ENCODE data around the gene MSX2. TPM values are rescaled to one million over a fixed set of nuclear protein-coding genes. Genes with fewer than 3 reads are reported as not detected.

Gene MSX2
- total RNA-seq, 1 experiment from 2014 or later = 64.4 TPM

DNA sequence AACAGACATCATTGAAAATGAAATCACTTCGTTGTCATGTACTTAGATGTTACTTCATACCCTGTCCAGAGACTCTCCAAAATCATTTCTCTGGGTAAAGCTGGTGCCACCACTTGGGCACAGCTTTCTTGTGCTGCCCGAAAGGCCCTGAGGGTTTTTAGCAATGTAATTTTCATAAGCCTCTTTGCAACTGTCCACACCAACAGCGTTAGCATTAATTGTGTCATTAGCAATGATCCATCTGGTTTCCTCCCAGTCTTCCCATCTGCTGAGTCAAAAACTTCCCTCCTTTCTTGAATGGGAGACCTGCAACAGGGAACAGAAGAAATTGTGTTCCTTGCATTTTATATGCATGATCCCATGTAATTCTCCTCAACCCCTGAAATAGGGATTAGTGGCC is 8.6 kb upstream of the MSX2 start:
- Mint-ChIP-seq H3K4me3 (ENCODE audit: unreplicated experiment) (no peak overlapping the region), H3K9me3 (ENCODE audit: unreplicated experiment) (no peaks in the 10 kb centered on the region), H3K36me3 (ENCODE audit: insufficient read depth, unreplicated experiment) (peaks cover 5% of the 10 kb centered on the region), H3K27me3 (ENCODE audit: insufficient read depth, unreplicated experiment) (no peaks in the 10 kb centered on the region), H3K4me1 (ENCODE audit: low read depth, unreplicated experiment) (peaks cover 39% of the 10 kb centered on the region), H3K27ac (ENCODE audit: unreplicated experiment) (no peak overlapping the region)
- DNase-seq = no peak
- intact Hi-C loops (cut with micrococcal nuclease; ENCODE audit: unreplicated experiment) = no loop called here
- no peak overlapping the region for H3K4me3 ChIP-seq (ENCODE audit: low read depth, low read length)
- H3K9me3 ChIP-seq = no peaks in the 10 kb centered on the region
- H3K36me3 ChIP-seq (ENCODE audit: control insufficient read depth, insufficient read depth, low read length) = no peaks in the 10 kb centered on the region
- ChIA-PET CTCF (no interaction called here), POLR2A (no interaction called here)
- H3K4me1 ChIP-seq = peaks cover 46% of the 10 kb centered on the region
- TF ChIP-seq, protein P1, sequence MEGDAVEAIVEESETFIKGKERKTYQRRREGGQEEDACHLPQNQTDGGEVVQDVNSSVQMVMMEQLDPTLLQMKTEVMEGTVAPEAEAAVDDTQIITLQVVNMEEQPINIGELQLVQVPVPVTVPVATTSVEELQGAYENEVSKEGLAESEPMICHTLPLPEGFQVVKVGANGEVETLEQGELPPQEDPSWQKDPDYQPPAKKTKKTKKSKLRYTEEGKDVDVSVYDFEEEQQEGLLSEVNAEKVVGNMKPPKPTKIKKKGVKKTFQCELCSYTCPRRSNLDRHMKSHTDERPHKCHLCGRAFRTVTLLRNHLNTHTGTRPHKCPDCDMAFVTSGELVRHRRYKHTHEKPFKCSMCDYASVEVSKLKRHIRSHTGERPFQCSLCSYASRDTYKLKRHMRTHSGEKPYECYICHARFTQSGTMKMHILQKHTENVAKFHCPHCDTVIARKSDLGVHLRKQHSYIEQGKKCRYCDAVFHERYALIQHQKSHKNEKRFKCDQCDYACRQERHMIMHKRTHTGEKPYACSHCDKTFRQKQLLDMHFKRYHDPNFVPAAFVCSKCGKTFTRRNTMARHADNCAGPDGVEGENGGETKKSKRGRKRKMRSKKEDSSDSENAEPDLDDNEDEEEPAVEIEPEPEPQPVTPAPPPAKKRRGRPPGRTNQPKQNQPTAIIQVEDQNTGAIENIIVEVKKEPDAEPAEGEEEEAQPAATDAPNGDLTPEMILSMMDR (IDR thresholded peaks at IDR 0.05; ENCODE audit: insufficient read depth in 1 of 2, low read depth in 1 of 2, low read length in 1 of 2, severe bottlenecking in 1 of 2, unreplicated experiment in 1 of 2) = no peak
- BruUV-seq (replicated peaks) = no TSS peak
- no peaks in the 10 kb centered on the region for H3K27me3 ChIP-seq (replicated peaks; ENCODE audit: control insufficient read depth, insufficient read depth, low read length)

DNA sequence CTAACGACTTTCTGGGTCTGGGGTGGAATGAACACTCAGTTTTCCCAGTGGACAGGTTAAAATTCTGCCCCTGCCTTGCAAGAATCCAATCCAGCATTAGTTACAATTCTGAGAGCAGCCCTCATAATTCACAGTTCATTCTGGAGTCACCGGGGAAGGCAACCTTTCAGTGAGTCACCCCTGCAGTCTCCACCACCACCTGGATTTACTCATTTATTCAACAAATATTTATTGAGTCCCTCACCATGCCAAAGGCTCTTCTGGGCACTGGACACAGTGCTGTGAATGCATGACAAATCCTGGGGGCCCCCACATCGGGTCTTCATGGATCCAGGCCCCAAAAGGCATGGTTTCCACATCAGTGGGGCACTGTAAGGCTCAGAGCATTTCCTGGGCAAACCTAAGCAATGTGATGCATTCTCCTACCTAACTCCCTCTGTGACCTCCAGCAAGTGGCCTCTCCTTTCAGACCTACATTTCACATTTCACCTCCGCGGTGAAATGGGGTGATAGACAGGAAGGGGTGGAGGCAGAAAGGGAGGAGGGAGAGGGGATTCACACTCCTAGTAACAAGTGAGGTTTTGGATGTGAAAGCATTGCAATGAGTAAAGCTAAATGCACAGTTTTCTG is 6.4 kb upstream of the MSX2 start:
- BruUV-seq (replicated peaks) = no TSS peak
- H3K4me1 ChIP-seq = peaks cover 56% of the 10 kb centered on the region
- TF ChIP-seq, protein P1 (IDR thresholded peaks at IDR 0.05; ENCODE audit: insufficient read depth in 1 of 2, low read depth in 1 of 2, low read length in 1 of 2, severe bottlenecking in 1 of 2, unreplicated experiment in 1 of 2) = no peak
- H3K36me3 ChIP-seq (ENCODE audit: control insufficient read depth, insufficient read depth, low read length) = no peaks in the 10 kb centered on the region
- H3K9me3 Mint-ChIP-seq (ENCODE audit: unreplicated experiment) = no peaks in the 10 kb centered on the region
- H3K27ac Mint-ChIP-seq (ENCODE audit: unreplicated experiment) = no peak overlapping the region
- ChIA-PET CTCF (interaction anchor here (0.5 kb wide), 1 partner anchor 116 kb away, joined by 4 read pairs; no protein-coding TSS in a partner anchor), POLR2A (no interaction called here)
- H3K4me3 ChIP-seq (ENCODE audit: low read depth, low read length) = no peak overlapping the region
- intact Hi-C loops (cut with micrococcal nuclease; ENCODE audit: unreplicated experiment) = no loop called here
- no peaks in the 10 kb centered on the region for H3K9me3 ChIP-seq
- no peaks in the 10 kb centered on the region for H3K27me3 ChIP-seq (replicated peaks; ENCODE audit: control insufficient read depth, insufficient read depth, low read length)
- H3K4me3 Mint-ChIP-seq (ENCODE audit: unreplicated experiment) = no peak overlapping the region
- H3K27me3 Mint-ChIP-seq (ENCODE audit: insufficient read depth, unreplicated experiment) = no peaks in the 10 kb centered on the region
- DNase-seq = no peak
- H3K36me3 Mint-ChIP-seq (ENCODE audit: insufficient read depth, unreplicated experiment) = peaks cover 5% of the 10 kb centered on the region
- peaks cover 34% of the 10 kb centered on the region for H3K4me1 Mint-ChIP-seq (ENCODE audit: low read depth, unreplicated experiment)

DNA sequence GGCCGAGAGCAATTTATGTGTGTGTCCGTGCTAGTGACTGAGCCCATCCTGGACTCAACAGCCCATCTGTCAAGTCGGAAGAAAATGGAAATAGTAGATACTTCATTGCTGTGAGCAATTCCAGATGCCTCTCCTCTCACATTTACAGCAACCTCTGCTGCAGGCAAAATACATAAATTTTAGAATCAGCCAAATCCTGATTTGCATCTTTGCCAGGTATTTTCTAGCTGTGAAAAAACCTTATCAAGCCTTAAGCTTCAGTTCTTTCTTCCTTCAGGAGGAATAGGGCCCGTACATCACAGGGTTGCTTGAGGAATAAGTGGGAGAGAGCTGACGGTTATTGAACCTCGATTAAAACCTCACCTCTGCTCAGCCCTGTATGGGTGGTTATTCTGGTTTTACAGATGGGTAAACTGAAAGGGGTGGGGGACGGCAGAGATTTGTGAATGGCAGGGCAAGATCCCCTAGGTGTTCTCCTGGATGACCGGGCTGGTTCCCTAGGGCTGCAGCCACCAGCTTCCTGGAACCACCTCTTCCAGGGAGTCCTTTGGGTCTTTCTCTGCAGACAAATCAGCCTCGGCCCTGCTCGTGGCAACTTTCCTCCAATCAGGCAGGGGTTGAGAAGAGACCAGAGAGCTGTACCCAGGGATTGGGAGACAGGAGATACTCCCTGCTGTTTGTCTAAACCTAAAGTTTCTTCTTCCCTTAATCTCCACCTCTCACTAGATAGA is 5.3 kb upstream of the MSX2 start:
- no peak overlapping the region for H3K27ac Mint-ChIP-seq (ENCODE audit: unreplicated experiment)
- BruUV-seq (replicated peaks) = no TSS peak
- peaks cover 3% of the 10 kb centered on the region for H3K36me3 Mint-ChIP-seq (ENCODE audit: insufficient read depth, unreplicated experiment)
- TF ChIP-seq, protein P1 (IDR thresholded peaks at IDR 0.05; ENCODE audit: insufficient read depth in 1 of 2, low read depth in 1 of 2, low read length in 1 of 2, severe bottlenecking in 1 of 2, unreplicated experiment in 1 of 2) = no peak
- peaks cover 26% of the 10 kb centered on the region for H3K4me1 Mint-ChIP-seq (ENCODE audit: low read depth, unreplicated experiment)
- Histone ChIP-seq H3K36me3 (ENCODE audit: control insufficient read depth, insufficient read depth, low read length) (no peaks in the 10 kb centered on the region), H3K4me3 (ENCODE audit: low read depth, low read length) (no peak overlapping the region), H3K9me3 (no peaks in the 10 kb centered on the region), H3K4me1 (peaks cover 57% of the 10 kb centered on the region), H3K27me3 (replicated peaks; ENCODE audit: control insufficient read depth, insufficient read depth, low read length) (no peaks in the 10 kb centered on the region)
- no peak overlapping the region for H3K4me3 Mint-ChIP-seq (ENCODE audit: unreplicated experiment)
- ChIA-PET CTCF (no interaction called here), POLR2A (no interaction called here)
- H3K27me3 Mint-ChIP-seq (ENCODE audit: insufficient read depth, unreplicated experiment) = no peaks in the 10 kb centered on the region
- H3K9me3 Mint-ChIP-seq (ENCODE audit: unreplicated experiment) = no peaks in the 10 kb centered on the region
- intact Hi-C loops (cut with micrococcal nuclease; ENCODE audit: unreplicated experiment) = no loop called here
- DNase-seq = no peak

All from Caco-2 (cell line).